Ovary (tissue), 9 donors: Measurements from ENCODE around the gene CAMK2N2. TPM values are rescaled to one million over a fixed set of nuclear protein-coding genes. Genes with fewer than 3 reads are reported as not detected.
A peak's percentile ranks its signal among the peaks of the same experiment; 100 is the strongest.

Source experiments
- DNase-seq, 5 donors: peaks; one replicate each; pipeline ENCODE4 v3.0.0-alpha.2; 2019 to 2020
- H3K27ac ChIP-seq, 2 donors: fragments of 200-600 bp; one replicate each; pipeline versions ENCODE4 v1.5.1 to v1.8.0; 2019 to 2022
- H3K27me3 ChIP-seq: fragments of 200-600 bp; one replicate; pipeline ENCODE4 v1.8.0; 2022
- H3K36me3 ChIP-seq: fragments of 200-600 bp; sonication (generic); one replicate; pipeline ENCODE4 v1.5.1; 2019
- H3K4me1 ChIP-seq: one replicate; pipeline ENCODE4 v1.8.1; 2013; ENCODE audit warnings: mild to moderate bottlenecking, moderate library complexity; ENCODE audit not compliant: insufficient read depth
- H3K4me3 ChIP-seq: fragments of 200-600 bp; sonication (generic); one replicate; pipeline ENCODE4 v1.5.1; 2017
- H3K9me3 ChIP-seq, 2 donors: fragments of 200-600 bp in 1 of 2; sonication (generic) in 1 of 2; one replicate each; pipeline versions ENCODE4 v1.5.1 to v1.8.1; 2013 to 2019; ENCODE audit warnings: mild to moderate bottlenecking in 1 of 2, moderate library complexity in 1 of 2
- EP300 ChIP-seq: sonication (generic); formaldehyde crosslinking; IDR thresholded peaks from one replicate; pipeline ENCODE4 v1.6.1; 2017; ENCODE audit warnings: antibody characterized with exemption
- POLR2A ChIP-seq: fragments of 450-650 bp; IDR thresholded peaks from one replicate; pipeline ENCODE4 v1.6.1; 2017; ENCODE audit warnings: antibody characterized with exemption, mild to moderate bottlenecking, moderate library complexity
- WGBS, 3 donors: extraction: QIAGEN DNeasy Blood & Tissue Kit in 1 of 3; methylation state at CpG; one replicate each; pipeline versions ENCODE4 v1.1.5 to v1.1.7; 2013 to 2017; 5-methylcytosine and 5-hydroxymethylcytosine counted together
- intact Hi-C, 4 donors: fragments of 100-400 bp; cut with DNase I; formaldehyde crosslinking; loops; one replicate each; pipeline versions ENCODE4 v1.11.0 to v1.15.1; 2022 to 2023
- microRNA counts: library from miRNA; unstranded; fragments of <30 nt; microRNA quantifications from one replicate; lab custom pipeline; 2016
- microRNA-seq, 3 donors: library from miRNA; unstranded; fragments of <30 nt; microRNA quantifications; one replicate each; pipeline versions ENCODE4 to v1.2.0, GENCODE V29; 2019 to 2020
- polyA plus RNA-seq, 2 donors: library from polyadenylated mRNA; stranded (reverse); fragments of 200-250 nt in 1 of 2; fragments of 350-450 nt in 1 of 2; fragmentation: Illumina TruSeq in 1 of 2; extraction: RNeasy Lipid Tissue Mini Kit (QIAGEN cat#74804) in 1 of 2; gene quantifications; one replicate each; pipeline ENCODE4 v1.2.3, GENCODE V29; 2013 to 2014
- small RNA-seq: library from RNA; depleted of rRNA; stranded (forward); fragments of <200 nt; gene quantifications from one replicate; pipeline ENCODE3, GENCODE V24; 2016
- total RNA-seq, 7 donors: library from RNA; depleted of rRNA in 2 of 7; stranded (reverse); fragments of >200 nt in 2 of 7; fragmentation: NEBNext Ultra II Directional in 3 of 7; extraction: Animal tissue kit (Norgen Biotek cat#: 25700) in 3 of 7; gene quantifications; one replicate each; pipeline versions ENCODE4 v1.1.0 to v1.2.4, GENCODE V29; 2016 to 2023
- TF ChIP-seq, protein P1 (sequence below), 3 donors: fragments of 450-650 bp in 2 of 3; fragments of 200-600 bp in 1 of 3; IDR thresholded peaks; one replicate each; pipeline versions ENCODE4 v1.5.1 to v1.8.0; 2016 to 2022; ENCODE audit warnings: antibody characterized with exemption in 3 of 3, mild to moderate bottlenecking in 1 of 3
- donor health status: DM: no; HTN: no; CAD: no; lungs with moderate emphysema.
- donor health status: DM: no; HTN: no; CAD: no.
- donor health status: Bipolar disorder and iron deficiency.
- donor health status: DM: yes; HTN: yes; CAD: no.
- donor health status: DM: no; HTN: no; CAD: no.
- donor health status: DM: yes; HTN: yes; CAD: no.

Gene CAMK2N2
- total and polyA plus RNA-seq, 9 donors: 0.08 to 0.26 (median 0.18) TPM; not detected in 5

DNA sequence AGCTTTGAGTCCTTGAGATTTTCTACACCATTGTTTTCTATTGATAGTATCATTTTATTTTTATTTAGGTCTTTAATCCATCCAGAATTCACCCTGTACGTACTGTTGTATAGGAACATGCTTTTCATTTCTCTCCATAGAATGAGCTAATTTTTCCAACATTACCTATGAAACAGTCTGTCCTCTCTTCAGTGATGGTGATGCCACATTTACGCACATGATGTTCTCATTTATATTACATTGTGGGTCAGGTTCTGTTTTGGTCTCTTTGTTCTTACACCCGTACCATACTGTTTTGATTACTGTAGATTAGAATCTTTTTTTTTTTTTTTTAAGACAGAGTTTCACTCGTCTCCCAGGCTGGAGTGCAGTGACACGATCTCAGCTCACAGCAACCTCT, 49.6 kb downstream of the CAMK2N2 start:
- 55 to 67% (median 60%) methylated on average over 5 of the region's 5 CpGs for WGBS, 3 donors
- no peaks in the 10 kb centered on the region for H3K36me3 ChIP-seq
- peaks cover 6% of the 10 kb centered on the region for H3K4me1 ChIP-seq
- intact Hi-C loops: no loop called here
- TF ChIP-seq EP300 (no peak), POLR2A (no peak)
- TF ChIP-seq, protein P1, sequence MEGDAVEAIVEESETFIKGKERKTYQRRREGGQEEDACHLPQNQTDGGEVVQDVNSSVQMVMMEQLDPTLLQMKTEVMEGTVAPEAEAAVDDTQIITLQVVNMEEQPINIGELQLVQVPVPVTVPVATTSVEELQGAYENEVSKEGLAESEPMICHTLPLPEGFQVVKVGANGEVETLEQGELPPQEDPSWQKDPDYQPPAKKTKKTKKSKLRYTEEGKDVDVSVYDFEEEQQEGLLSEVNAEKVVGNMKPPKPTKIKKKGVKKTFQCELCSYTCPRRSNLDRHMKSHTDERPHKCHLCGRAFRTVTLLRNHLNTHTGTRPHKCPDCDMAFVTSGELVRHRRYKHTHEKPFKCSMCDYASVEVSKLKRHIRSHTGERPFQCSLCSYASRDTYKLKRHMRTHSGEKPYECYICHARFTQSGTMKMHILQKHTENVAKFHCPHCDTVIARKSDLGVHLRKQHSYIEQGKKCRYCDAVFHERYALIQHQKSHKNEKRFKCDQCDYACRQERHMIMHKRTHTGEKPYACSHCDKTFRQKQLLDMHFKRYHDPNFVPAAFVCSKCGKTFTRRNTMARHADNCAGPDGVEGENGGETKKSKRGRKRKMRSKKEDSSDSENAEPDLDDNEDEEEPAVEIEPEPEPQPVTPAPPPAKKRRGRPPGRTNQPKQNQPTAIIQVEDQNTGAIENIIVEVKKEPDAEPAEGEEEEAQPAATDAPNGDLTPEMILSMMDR (IDR thresholded peaks at IDR 0.05): no peak
- DNase-seq: no peak
- H3K27me3 ChIP-seq: no peaks in the 10 kb centered on the region
- no peak overlapping the region for H3K27ac ChIP-seq
- H3K4me3 ChIP-seq: no peak overlapping the region
- no peaks in the 10 kb centered on the region for H3K9me3 ChIP-seq

DNA sequence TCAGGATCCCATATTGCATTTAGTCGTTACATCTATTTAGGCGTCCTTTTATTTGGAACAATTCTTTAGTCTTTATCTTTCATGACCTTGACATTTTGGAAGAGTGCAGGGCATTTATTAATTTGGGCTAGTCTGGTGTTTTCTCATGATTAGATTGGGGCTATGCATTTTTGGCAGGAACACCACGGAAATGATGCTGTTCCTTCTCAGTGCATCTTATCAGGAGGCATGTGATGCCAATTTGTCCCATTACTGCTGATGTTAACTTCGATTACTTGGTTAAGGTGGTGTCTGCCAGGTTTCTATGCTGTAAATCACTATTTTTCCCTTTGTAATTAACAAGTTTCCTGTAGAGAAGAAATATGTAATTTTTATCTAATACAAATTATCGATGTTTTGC, 50.1 kb downstream of the CAMK2N2 start:
- no peaks in the 10 kb centered on the region for H3K27me3 ChIP-seq
- TF ChIP-seq, protein P1 (IDR thresholded peaks at IDR 0.05): no peak
- no peak for TF ChIP-seq EP300
- no peak for TF ChIP-seq POLR2A
- no peaks in the 10 kb centered on the region for H3K9me3 ChIP-seq
- no peak for DNase-seq
- intact Hi-C loops: no loop called here
- WGBS, 3 donors: 24 to 32% (median 31%) methylated on average over 5 of the region's 5 CpGs
- H3K27ac ChIP-seq: no peak overlapping the region
- no peak overlapping the region for H3K4me3 ChIP-seq
- H3K4me1 ChIP-seq: peaks cover 6% of the 10 kb centered on the region
- no peaks in the 10 kb centered on the region for H3K36me3 ChIP-seq

MicroRNA genes within 50 kb of the gene (microRNA counts, 767-probe panel; counts per million panel counts)
- microRNA hsa-miR-1224-3p (lab: Ali Mortazavi, UCI) (530 counts per million, percentile 78 among the panel's probes with 10 or more counts), microRNA hsa-miR-1224-5p (lab: Ali Mortazavi, UCI) (530 counts per million, percentile 78 among the panel's probes with 10 or more counts)

Small RNA genes within 50 kb of the gene (microRNA-seq; reads per million reads assigned to microRNA genes)
- gene MIR1224: 0 reads per million in 3 donors

Small RNA genes within 50 kb of the gene (small RNA-seq; reads per million reads assigned to genes)
- gene MIR1224: not detected

Other genes with a start within 250 kb of the CAMK2N2 start
- gene ABCC5, start 243.7 kb downstream of the CAMK2N2 start, total RNA-seq: 10 to 100 TPM; 16.3 to 23.1 (median 19.8) TPM
- 10 to 100 TPM; 19.4 to 29.4 TPM for gene ABCC5, start 243.7 kb downstream of the CAMK2N2 start, polyA plus RNA-seq
- under 1 TPM in 1 of 7 donors, not detected in 6; 0.24 TPM for gene HTR3D, start 229.8 kb downstream of the CAMK2N2 start, total RNA-seq
- not detected for gene HTR3D, start 229.8 kb downstream of the CAMK2N2 start, polyA plus RNA-seq
- gene HTR3C, start 208.5 kb downstream of the CAMK2N2 start, total RNA-seq: not detected
- not detected for gene HTR3C, start 208.5 kb downstream of the CAMK2N2 start, polyA plus RNA-seq
- gene HTR3E, start 164.5 kb downstream of the CAMK2N2 start, total RNA-seq: not detected
- not detected for gene HTR3E, start 164.5 kb downstream of the CAMK2N2 start, polyA plus RNA-seq
- gene EIF2B5, start 126.2 kb downstream of the CAMK2N2 start, total RNA-seq: 10 to 100 TPM; 18.6 to 31.9 (median 28.7) TPM
- gene EIF2B5, start 126.2 kb downstream of the CAMK2N2 start, polyA plus RNA-seq: 10 to 100 TPM; 26.2 to 42.4 TPM
- 10 to 100 TPM; 30.2 to 93.8 (median 74.8) TPM for gene DVL3, start 106.2 kb downstream of the CAMK2N2 start, total RNA-seq
- 10 to 100 TPM; 40.8 to 48.1 TPM for gene DVL3, start 106.2 kb downstream of the CAMK2N2 start, polyA plus RNA-seq
- gene AP2M1, start 86.7 kb downstream of the CAMK2N2 start, total RNA-seq: 100 to 1,000 TPM; 107 to 281 (median 252) TPM
- gene AP2M1, start 86.7 kb downstream of the CAMK2N2 start, polyA plus RNA-seq: 100 to 1,000 TPM; 236 to 371 TPM
- 10 to 100 TPM; 56.6 to 82.0 (median 61.7) TPM for gene ABCF3, start 75.4 kb downstream of the CAMK2N2 start, total RNA-seq
- gene ABCF3, start 75.4 kb downstream of the CAMK2N2 start, polyA plus RNA-seq: 10 to 100 TPM; 30.2 to 42.8 TPM
- gene VWA5B2, start 32.0 kb downstream of the CAMK2N2 start, total RNA-seq: 1 to 10 TPM in 1 of 7 donors, under 1 TPM in 5, not detected in 1; 0.24 to 5.9 (median 0.64) TPM
- gene VWA5B2, start 32.0 kb downstream of the CAMK2N2 start, polyA plus RNA-seq: under 1 TPM; 0.15 to 0.36 TPM
- gene ALG3, start 12.6 kb downstream of the CAMK2N2 start, total RNA-seq: 10 to 100 TPM; 20.0 to 42.0 (median 23.0) TPM
- 10 to 100 TPM; 17.8 to 25.4 TPM for gene ALG3, start 12.6 kb downstream of the CAMK2N2 start, polyA plus RNA-seq
- 1 to 10 TPM; 1.6 to 3.3 (median 2.1) TPM for gene EEF1AKMT4, start 11.9 kb downstream of the CAMK2N2 start, total RNA-seq
- gene EEF1AKMT4, start 11.9 kb downstream of the CAMK2N2 start, polyA plus RNA-seq: 1 to 10 TPM in 1 of 2 donors, under 1 TPM in 1; 0.87 to 1.2 TPM
- not detected for gene ECE2, start 14.5 kb upstream of the CAMK2N2 start, total RNA-seq
- gene ECE2, start 14.5 kb upstream of the CAMK2N2 start, polyA plus RNA-seq: under 1 TPM in 1 of 2 donors, not detected in 1; 0.43 TPM
- gene PSMD2, start 37.7 kb upstream of the CAMK2N2 start, total RNA-seq: 100 to 1,000 TPM in 6 of 7 donors, 10 to 100 TPM in 1; 74.4 to 149 (median 138) TPM
- 100 to 1,000 TPM; 119 to 177 TPM for gene PSMD2, start 37.7 kb upstream of the CAMK2N2 start, polyA plus RNA-seq
- 100 to 1,000 TPM in 6 of 7 donors, 10 to 100 TPM in 1; 72.4 to 295 (median 212) TPM for gene EIF4G1, start 53.1 kb upstream of the CAMK2N2 start, total RNA-seq
- 100 to 1,000 TPM; 110 to 159 TPM for gene EIF4G1, start 53.1 kb upstream of the CAMK2N2 start, polyA plus RNA-seq
- gene FAM131A, start 76.0 kb upstream of the CAMK2N2 start, total RNA-seq: 10 to 100 TPM; 16.4 to 37.8 (median 32.9) TPM
- gene FAM131A, start 76.0 kb upstream of the CAMK2N2 start, polyA plus RNA-seq: 10 to 100 TPM in 1 of 2 donors, 1 to 10 TPM in 1; 8.7 to 19.7 TPM
- 10 to 100 TPM in 4 of 7 donors, 1 to 10 TPM in 3; 5.7 to 18.0 (median 15.4) TPM for gene CLCN2, start 100.1 kb upstream of the CAMK2N2 start, total RNA-seq
- gene CLCN2, start 100.1 kb upstream of the CAMK2N2 start, polyA plus RNA-seq: 10 to 100 TPM in 1 of 2 donors, 1 to 10 TPM in 1; 3.5 to 11.7 TPM
- 10 to 100 TPM; 47.3 to 86.9 (median 60.6) TPM for gene POLR2H, start 100.2 kb upstream of the CAMK2N2 start, total RNA-seq
- gene POLR2H, start 100.2 kb upstream of the CAMK2N2 start, polyA plus RNA-seq: 10 to 100 TPM; 52.6 to 67.2 TPM
- 1 to 10 TPM in 4 of 7 donors, under 1 TPM in 3; 0.34 to 2.0 (median 1.2) TPM for gene THPO, start 116.7 kb upstream of the CAMK2N2 start, total RNA-seq
- 1 to 10 TPM in 1 of 2 donors, under 1 TPM in 1; 0.98 to 1.5 TPM for gene THPO, start 116.7 kb upstream of the CAMK2N2 start, polyA plus RNA-seq
- 10 to 100 TPM; 11.5 to 37.3 (median 20.5) TPM for gene CHRD, start 118.5 kb upstream of the CAMK2N2 start, total RNA-seq
- 10 to 100 TPM in 1 of 2 donors, 1 to 10 TPM in 1; 3.1 to 26.9 TPM for gene CHRD, start 118.5 kb upstream of the CAMK2N2 start, polyA plus RNA-seq